LNCAP (cell line): ENCODE results near the gene MMAB.

Experiments used
- TF ChIP-seq, protein P1 (sequence below): fragments of 450-650 bp; IDR thresholded peaks from 2 replicates; pipeline ENCODE4 v1.5.1; 2017; ENCODE audit warnings: mild to moderate bottlenecking

The MMAB gene

DNA sequence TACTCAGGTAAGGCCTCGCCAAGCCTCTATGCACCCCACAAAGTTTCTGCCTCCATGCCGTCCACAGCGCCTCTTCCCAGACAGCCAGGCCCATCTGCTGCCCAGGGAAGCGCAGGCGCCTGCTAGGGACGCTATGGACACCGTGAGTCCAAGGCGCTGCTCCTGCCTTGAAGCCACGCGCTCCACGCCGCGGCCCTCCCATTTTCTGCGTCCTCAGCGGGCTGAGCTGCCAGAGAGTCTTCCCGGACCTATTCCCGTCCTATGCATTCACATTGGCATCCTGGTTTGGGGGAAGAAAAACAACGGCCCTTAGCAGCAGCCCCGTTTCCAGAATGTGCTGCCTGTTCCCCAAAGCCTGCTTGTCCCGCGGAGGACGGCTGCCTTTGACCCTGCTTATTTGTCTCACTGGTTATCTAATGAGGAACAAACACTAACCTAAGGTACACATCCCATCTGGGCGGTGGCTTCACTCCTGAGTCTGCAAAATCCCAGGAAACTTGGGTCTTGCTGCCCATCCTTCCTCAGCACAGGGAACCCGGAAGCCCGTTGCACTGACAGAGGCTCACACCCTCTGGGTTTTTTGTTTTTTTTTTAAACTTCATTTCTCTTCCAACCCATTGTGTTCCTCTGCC lies 38.0 kb downstream of the MMAB start:
- TF ChIP-seq, protein P1, sequence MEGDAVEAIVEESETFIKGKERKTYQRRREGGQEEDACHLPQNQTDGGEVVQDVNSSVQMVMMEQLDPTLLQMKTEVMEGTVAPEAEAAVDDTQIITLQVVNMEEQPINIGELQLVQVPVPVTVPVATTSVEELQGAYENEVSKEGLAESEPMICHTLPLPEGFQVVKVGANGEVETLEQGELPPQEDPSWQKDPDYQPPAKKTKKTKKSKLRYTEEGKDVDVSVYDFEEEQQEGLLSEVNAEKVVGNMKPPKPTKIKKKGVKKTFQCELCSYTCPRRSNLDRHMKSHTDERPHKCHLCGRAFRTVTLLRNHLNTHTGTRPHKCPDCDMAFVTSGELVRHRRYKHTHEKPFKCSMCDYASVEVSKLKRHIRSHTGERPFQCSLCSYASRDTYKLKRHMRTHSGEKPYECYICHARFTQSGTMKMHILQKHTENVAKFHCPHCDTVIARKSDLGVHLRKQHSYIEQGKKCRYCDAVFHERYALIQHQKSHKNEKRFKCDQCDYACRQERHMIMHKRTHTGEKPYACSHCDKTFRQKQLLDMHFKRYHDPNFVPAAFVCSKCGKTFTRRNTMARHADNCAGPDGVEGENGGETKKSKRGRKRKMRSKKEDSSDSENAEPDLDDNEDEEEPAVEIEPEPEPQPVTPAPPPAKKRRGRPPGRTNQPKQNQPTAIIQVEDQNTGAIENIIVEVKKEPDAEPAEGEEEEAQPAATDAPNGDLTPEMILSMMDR = no peak

DNA sequence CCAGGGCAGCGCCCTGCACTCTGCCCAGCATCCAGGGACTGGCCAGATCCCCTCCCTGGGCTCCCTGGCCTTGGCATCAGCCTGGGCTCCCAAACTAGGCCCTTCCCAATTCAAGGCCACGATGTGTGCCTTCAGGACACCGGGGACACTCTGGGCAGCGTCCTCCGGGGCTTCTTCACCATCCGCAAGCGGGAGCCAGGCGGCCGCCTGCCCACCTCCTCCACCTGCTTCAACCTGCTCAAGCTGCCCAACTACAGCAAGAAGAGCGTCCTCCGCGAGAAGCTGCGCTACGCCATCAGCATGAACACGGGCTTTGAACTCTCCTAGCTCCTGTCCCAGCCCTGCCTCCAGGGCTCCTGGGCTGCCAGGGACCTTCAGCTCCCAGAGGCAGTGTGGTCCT lies 38.8 kb downstream of the MMAB start:
- TF ChIP-seq, protein P1 = no peak

DNA sequence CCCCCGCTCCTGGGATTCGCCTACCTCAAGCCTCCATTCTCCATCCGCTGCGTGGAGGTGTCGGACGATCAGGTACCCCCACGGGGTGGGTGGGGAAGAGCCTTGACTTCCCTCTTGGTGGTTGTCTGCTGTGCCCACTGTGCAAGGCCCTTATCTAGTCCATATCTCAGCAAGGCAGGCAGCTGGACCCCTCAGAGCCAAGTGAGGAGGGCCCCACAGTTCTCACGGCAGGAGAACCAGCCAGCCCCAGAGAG lies 39.9 kb downstream of the MMAB start:
- TF ChIP-seq, protein P1 = no peak

DNA sequence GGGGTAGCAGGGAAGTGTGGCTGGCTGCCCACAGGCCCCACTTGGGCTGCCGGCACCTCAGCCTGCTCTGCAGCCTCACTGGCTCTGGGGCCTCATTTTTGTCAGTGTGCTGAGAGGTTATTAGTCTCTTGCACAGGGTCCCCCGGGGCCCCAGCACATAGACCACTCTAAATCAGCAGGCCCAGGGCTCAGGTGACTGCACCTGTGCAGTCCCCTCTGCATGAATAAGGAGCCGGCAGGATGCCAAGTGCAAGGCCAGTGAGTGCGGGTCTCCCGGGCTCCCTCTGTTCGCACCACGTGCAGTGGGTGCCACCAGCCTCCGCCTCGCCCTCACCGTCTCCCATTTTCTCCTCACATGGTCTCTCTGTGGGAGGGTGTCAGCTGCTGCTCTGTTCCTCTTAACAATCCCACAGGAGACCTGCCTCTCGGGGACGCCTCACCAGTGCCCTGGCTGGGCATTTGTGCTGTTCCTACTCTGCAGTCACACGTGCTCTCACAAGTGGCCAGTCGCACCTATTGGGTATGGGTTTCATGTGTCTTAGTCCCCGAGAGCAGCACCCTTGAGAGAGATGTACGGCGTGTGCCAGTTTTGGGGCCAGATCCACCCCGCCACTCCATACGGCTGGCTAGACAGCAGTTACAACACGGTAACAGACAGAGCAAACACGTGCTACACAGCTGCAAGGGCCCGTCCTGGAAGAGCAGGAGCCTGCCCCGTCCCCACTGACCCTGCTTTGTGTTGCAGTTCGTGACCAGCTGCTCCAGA lies 40.4 kb downstream of the MMAB start:
- TF ChIP-seq, protein P1 = no peak

DNA sequence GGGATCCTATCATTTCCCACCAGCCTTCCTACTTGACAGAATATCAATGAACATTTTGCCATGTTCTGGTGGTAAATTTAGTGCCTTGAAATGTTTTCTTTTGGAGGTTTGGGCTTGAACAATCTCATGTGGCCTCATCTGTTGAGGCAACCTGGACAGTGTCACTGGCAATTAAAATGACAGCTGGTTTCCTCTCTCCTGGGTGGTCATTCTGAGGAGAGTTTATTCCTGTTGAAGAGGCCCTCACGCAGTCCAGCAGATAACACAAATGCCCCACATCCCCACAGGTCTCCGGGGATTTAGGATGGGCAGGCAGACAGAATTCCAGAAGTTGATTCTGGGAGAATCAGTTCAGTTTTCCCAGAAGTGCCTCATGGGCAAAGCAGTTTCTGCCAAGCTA lies 41.9 kb downstream of the MMAB start:
- TF ChIP-seq, protein P1 = no peak

DNA sequence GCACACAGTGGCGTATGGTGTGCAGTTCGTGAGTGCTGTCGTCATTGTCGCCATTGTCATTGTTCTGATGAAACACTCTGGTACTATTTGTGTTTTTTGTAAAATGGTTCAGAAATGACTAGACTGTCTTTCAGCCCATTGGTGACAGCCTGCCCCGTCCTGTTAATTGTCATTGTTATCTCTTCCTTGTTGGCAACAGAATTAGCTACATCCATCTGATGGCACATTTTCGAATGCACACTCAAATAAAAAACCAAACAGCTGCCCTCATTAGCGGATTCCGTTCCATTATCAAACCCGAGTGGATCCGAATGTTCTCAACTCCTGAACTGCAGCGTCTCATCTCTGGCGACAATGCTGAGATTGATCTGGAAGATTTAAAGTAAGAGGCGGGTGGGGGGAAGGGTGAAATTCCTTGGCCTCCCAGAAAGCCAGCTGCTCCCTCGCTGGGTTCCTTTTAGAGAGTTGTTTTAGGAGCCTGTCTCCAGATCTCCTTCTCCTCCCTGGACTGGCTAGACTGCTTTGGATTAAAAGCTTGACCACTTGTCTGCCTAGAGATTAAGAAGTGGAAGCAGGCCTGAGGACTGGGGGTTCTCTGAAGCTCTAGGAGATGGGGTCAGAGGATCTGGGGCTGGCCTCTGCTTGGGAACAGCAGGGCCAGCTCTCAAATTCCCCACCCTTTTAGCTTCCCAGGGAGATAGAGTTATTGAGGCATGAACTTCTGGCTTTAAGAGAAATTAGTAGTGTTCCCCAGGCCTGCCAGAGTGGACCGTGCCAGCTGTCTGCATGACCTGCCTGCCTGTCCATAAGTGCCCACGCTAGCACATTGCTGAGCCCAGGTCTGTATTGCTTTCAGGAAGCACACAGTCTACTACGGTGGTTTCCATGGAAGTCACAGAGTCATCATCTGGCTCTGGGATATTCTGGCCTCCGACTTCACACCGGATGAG lies 43.3 kb downstream of the MMAB start:
- TF ChIP-seq, protein P1 = no peak

DNA sequence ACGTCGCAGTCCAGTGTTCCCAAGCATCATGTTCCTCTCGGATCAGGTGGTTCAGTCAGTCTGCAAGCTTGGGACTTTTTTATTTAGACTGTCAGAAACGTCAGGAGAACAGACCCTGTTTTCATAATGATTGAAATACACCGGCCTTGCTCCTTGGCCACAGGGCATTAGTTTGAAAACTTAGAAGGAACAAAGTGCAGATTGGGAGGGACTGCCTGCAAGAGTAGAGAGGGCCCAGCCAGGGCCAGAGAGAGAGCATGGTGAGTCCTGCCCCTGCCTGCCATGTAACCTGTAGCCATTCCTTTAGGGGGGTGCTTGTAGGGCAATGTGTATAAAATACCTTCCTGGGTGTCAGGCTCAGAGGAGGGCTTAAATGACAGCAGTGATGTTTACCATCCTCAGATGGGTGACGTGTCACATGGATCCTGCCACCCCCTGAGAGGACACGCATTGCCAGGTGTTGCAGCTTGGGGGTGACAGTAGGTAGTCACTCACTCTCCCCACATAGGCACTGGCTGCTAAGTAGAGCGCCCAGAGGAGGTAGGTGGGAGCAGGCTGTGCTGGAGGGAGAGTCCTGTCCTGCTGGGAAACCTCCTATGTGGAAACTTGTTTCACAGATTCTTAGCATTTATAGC lies 45.7 kb downstream of the MMAB start:
- TF ChIP-seq, protein P1 = no peak
